Right renal pelvis (tissue), 4 donors: ENCODE measurements around the gene TBC1D13. TPM values are rescaled to one million over a fixed set of nuclear protein-coding genes. Genes with fewer than 3 reads are reported as not detected.
"Not testable (repeated sequence)": the region's sequence is repeated elsewhere in the genome, so short reads cannot be mapped to it uniquely, and the experiment has no call there.

Source experiments
- DNase-seq, 4 donors: peaks; one replicate each; pipeline ENCODE4 v3.0.0-alpha.2; 2013; ENCODE audit warnings: low read depth in 4 of 4, low spot score in 3 of 4, missing footprints in 1 of 4
- polyA plus RNA-seq, 4 donors: library from polyadenylated mRNA; unstranded; fragments of 120-200 nt; gene quantifications; one replicate each; pipeline ENCODE4 v1.2.1, GENCODE V29; 2013; ENCODE audit not compliant: insufficient read length in 4 of 4

Gene TBC1D13
- polyA plus RNA-seq, 4 donors, result 36.0 to 43.5 (median 41.0) TPM

DNA sequence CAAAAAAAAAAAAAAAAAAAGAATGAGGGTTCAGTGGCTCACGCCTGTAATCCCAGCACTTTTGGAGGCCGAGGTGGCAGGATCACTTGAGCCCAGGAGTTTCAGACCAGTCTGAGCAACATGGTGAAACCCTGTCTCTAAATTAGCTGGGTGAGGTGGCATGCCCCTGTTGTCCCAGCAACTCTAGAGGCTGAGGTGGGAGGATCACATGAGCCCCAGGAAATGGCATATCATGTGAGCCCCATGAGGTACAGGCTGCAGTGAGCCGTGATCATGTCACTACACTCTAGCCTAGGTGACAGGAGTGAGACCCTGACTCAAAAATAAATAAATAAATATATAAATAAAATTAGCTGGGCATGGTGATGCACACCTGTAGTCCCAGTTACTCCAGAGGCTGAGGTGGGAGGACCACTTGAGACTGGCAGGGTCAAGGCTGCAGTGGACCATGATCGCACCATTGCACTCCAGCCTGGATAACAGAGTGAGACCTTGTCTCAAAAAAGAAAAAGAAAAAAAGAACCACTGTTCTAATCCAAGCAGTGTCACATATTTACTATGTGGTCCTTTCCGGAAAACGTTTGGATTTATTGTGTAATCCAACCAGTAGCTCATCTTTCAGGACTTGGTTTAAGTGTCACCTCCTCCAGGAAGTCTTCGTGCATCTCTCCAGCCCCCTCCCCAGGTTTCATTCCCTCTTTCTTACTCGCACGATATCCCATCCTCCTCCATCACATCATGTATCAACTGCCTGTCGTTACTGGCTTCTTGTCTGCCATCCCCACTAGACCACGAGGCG is 54.8 kb downstream of the TBC1D13 start:
- DNase-seq, result no peak

DNA sequence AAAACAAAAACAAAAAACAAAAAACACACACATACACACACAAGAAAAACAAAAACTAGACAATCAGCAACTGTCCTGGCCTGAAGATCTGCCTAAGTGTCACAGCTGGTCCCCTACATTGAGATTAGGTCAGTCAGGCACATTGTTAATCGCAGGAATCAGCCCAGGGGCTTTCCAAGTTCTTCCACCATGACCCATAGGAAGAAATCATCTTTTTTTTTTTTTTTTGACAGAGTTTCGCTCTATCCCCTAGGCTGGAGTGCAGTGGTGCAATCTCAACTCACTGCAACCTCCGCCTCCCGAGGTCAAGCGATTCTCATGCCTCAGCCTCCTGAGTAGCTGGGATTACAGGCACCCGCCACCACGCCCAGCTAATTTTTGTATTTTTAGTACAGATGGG is 56.1 kb downstream of the TBC1D13 start:
- not testable (repeated sequence) for DNase-seq

DNA sequence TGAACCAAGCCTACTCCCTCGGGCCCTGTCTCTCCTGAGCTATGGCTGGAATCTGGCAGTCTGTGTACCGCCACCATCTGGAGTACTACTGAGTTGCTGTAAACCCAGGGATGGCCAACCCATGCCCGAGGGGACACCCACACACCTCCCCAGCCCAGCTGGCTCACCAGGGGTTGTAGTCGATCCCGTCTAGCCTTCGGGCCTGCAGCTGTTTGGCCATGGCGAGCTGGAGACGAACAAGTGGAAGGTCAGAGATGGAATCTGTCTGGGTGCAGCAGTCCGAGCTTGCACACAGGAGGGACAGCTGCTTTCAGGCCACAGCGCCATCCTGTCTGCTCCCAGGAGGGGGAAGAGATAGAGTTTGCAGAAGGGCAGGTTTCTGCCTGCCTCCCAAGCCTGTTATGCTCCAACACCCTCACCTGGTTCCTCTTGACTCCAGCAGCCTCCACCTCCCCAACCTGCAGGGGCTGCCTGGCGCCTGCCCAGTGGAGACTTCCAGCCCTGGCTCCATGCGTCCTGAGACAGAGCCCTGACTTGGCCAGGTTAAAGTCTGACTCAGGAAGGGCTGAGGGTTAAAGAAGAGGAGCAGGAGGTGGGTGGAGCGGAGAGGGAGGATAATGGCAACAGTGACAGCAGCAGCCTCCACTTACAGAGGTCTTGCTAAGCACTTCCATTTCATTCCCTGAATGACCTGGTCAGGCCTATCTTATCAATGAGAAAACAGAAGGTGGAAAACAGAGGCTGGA is 58.3 kb downstream of the TBC1D13 start:
- DNase-seq, result no peak

DNA sequence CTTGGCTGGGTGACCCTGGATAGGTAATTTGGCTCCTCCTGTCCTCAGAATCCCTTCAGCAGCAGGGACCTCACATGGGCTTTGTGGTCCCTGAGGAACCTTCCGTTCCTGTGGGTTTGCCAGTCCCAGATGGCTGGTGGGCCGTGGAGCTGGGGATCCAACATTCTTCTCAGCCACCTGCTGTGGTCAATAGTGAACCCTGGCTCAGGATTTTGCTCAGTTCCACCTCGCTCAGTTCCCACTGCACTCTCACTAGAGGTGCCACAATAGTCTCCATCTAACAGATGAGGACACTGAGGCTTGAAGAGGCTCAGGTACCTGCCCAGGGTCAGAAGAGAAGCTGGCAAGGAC is 59.6 kb downstream of the TBC1D13 start:
- DNase-seq, result no peak

DNA sequence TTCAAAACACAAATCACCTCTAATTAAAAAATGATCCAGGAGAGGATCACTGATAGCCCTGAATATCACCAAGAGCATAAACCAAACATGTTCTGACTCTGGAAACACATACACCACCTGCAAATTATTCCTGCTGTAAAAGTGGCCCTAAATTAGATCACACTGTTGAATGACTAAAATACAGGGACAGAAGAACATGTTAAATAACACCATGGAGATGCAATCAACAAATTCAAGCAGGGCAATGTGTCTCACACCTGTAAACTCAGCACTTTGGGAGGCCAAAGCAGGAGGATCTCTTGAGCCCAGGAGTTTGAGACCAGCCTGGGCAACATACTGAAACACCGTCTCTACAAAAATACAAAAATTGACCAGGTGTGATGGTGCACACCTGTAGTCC is 60.8 kb downstream of the TBC1D13 start:
- DNase-seq, result no peak

DNA sequence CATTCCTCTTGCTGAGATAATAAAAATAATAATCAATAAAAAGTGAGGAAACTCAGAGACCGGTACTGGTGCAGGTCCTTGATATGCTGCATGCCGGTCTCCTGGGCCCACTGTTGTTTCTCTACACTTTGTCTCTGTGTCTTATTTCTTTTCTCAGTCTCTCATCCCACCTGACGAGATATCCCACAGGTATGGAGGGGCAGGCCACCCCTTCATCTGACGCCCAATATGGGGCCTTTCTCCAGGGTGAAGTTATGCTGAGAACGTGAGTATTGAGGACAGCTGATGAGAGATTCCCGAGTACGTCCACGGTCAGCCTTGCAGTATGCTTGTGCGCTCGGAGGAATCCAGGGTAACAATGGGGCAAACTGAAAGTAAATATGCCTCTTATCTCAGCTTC is 64.0 kb downstream of the TBC1D13 start:
- not testable (repeated sequence) for DNase-seq

DNA sequence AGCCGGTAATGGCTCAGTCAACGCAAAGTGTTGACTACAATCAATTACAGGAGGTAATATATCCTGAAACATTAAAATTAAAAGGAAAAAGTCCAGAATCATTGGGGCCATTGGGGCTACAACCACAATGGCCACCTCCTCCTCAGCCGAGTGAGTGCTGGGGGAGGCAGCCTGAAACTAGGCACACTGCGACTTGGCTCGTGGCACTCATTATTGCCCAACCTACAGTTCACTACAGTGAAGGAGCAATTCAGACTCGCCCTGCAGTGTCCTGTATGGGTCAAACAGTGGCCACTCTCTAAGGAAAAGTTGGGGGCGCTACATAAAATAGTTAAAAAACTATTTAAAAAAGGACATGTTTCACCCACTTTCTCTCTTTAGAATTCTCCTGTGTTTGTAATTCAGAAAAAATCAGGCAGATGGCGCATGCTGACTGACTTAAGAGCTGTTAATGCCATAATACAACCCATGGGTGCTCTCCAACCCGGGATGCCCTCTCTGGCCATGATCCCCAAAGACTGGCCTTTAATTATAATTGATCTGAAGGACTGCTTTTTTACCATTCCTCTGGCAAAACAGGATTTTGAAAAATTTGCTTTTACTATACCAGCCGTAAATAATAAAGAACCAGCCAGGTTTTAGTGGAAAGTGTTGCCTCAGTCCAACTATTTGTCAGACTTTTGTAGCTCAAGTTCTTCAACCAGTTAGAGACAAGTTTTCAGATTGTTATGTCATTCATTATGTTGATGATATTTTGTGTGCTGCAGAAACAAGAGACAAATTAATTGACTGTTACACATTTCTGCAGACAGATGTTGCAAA is 64.9 kb downstream of the TBC1D13 start:
- not testable (repeated sequence) for DNase-seq

DNA sequence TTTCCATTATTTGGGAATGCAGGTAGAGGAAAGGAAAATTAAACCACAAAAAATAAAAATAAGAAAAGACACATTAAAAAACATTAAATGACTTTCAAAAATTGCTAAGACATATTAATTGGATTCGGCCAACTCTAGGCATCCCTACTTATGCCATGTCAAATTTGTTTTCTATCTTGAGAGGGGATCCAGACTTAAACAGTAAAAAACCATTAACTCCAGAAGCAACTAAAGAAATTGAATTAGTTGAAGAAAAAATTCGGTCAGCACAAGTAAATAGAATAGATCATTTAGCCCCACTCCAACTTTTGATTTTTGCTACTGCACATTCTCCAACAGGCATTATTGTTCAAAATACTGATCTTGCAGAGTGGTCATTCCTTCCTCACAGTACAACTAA is 65.6 kb downstream of the TBC1D13 start:
- not testable (repeated sequence) for DNase-seq

DNA sequence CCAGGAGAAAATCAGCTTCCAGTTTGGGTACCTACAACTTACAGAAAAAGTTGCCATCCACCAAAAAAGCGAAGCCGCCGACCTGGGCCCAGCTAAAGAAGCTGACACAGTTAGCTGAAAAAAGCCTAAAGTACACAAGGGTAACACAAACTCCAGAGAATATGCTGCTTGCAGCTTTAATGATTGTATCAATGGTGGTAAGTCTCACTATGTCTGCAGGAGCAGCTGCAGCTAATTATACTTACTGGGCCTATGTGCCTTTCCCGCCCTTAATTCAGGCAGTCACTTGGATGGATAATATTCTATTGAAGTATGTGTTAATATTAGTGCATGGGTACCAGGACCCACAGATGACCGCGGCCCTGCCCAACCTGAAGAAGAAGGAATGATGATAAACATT is 67.4 kb downstream of the TBC1D13 start:
- not testable (repeated sequence) for DNase-seq

DNA sequence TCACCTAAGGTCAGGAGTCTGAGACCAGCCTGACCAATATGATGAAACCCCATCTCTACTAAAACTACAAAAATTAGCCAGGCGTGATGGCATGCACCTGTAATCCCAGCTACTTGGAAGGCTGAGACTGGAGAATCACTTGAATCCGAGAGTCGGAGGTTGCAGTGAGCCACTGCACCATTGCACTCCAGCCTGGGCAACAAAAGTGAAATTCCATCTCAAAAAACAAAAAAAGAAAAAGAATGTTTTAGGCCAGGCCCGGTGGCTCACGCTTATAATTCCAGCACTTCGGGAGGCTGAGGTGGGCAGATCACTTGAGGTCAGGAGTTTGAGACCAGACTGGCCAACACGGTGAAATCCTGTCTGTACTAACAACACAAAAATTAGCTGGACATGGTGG is 71.4 kb downstream of the TBC1D13 start:
- not testable (repeated sequence) for DNase-seq

Other genes starting within 250 kb of the TBC1D13 start
- gene SPTAN1, start 234.7 kb upstream of the TBC1D13 start, polyA plus RNA-seq, result 100 to 1,000 TPM; 301 to 363 (median 329) TPM
- gene DYNC2I2, start 130.4 kb upstream of the TBC1D13 start, polyA plus RNA-seq, result 10 to 100 TPM; 58.6 to 88.6 (median 64.9) TPM
- gene SET, start 98.0 kb upstream of the TBC1D13 start, polyA plus RNA-seq, result 100 to 1,000 TPM; 586 to 729 (median 699) TPM
- 10 to 100 TPM in 3 of 4 donors, 1 to 10 TPM in 1; 8.1 to 12.6 (median 10.2) TPM for gene PKN3, start 84.8 kb upstream of the TBC1D13 start, polyA plus RNA-seq
- 10 to 100 TPM; 17.0 to 25.1 (median 17.7) TPM for gene ZDHHC12, start 63.1 kb upstream of the TBC1D13 start, polyA plus RNA-seq
- 10 to 100 TPM; 31.7 to 42.6 (median 34.2) TPM for gene ZER1, start 15.3 kb upstream of the TBC1D13 start, polyA plus RNA-seq
- 10 to 100 TPM in 1 of 4 donors, 1 to 10 TPM in 3; 7.0 to 16.1 (median 8.4) TPM for gene ENDOG, start 31.2 kb downstream of the TBC1D13 start, polyA plus RNA-seq
- 10 to 100 TPM; 40.3 to 48.7 (median 43.0) TPM for gene SPOUT1, start 42.5 kb downstream of the TBC1D13 start, polyA plus RNA-seq
- 10 to 100 TPM; 21.6 to 23.6 (median 22.5) TPM for gene KYAT1, start 94.7 kb downstream of the TBC1D13 start, polyA plus RNA-seq
- 10 to 100 TPM; 29.5 to 34.3 (median 30.6) TPM for gene LRRC8A, start 94.9 kb downstream of the TBC1D13 start, polyA plus RNA-seq
- 10 to 100 TPM; 58.8 to 61.6 (median 59.6) TPM for gene PHYHD1, start 133.7 kb downstream of the TBC1D13 start, polyA plus RNA-seq
- gene DOLK, start 160.3 kb downstream of the TBC1D13 start, polyA plus RNA-seq, result 10 to 100 TPM; 16.0 to 18.6 (median 17.5) TPM
- 10 to 100 TPM; 38.9 to 41.8 (median 40.2) TPM for gene NUP188, start 160.4 kb downstream of the TBC1D13 start, polyA plus RNA-seq
- 100 to 1,000 TPM; 102 to 144 (median 121) TPM for gene SH3GLB2, start 241.1 kb downstream of the TBC1D13 start, polyA plus RNA-seq
- gene MIGA2, start 249.4 kb downstream of the TBC1D13 start, polyA plus RNA-seq, result 10 to 100 TPM; 17.9 to 23.4 (median 19.1) TPM